WTC11 (cell line): ENCODE results near the gene CEBPE.

Experiments used
- FOXP1 ChIP-seq: sonication (generic); formaldehyde crosslinking; IDR thresholded peaks from 2 replicates; pipeline ENCODE4 v1.8.0; 2022; ENCODE audit warnings: missing genetic modification reagents, mild to moderate bottlenecking, moderate library complexity, borderline replicate concordance
- IRF2 ChIP-seq: sonication (generic); formaldehyde crosslinking; IDR thresholded peaks from 2 replicates; pipeline ENCODE4 v1.8.0; 2022; ENCODE audit warnings: low read depth, missing genetic modification reagents, borderline replicate concordance
- NR2C2 ChIP-seq: sonication (generic); formaldehyde crosslinking; IDR thresholded peaks from 2 replicates; pipeline ENCODE4 v1.8.0; 2022; ENCODE audit warnings: mild to moderate bottlenecking, missing genetic modification reagents
- SMAD3 ChIP-seq: sonication (generic); formaldehyde crosslinking; IDR thresholded peaks from 2 replicates; pipeline ENCODE4 v1.8.0; 2022; ENCODE audit warnings: missing genetic modification reagents, mild to moderate bottlenecking, borderline replicate concordance
- TCF7 ChIP-seq: sonication (generic); formaldehyde crosslinking; IDR thresholded peaks from 2 replicates; pipeline ENCODE4 v1.8.0; 2022; ENCODE audit warnings: mild to moderate bottlenecking, low read depth, missing genetic modification reagents, moderate library complexity
- ZBTB21 ChIP-seq: sonication (generic); formaldehyde crosslinking; IDR thresholded peaks from 2 replicates; pipeline ENCODE4 v1.8.1; 2023; ENCODE audit warnings: mild to moderate bottlenecking, missing genetic modification reagents, borderline replicate concordance
- TF ChIP-seq, protein P1 (sequence below): fragments of 200-600 bp; IDR thresholded peaks from 2 replicates; pipeline ENCODE4 v1.8.0; 2022; ENCODE audit warnings: antibody characterized with exemption
- TF ChIP-seq, protein P2 (sequence below): sonication (generic); formaldehyde crosslinking; IDR thresholded peaks from 2 replicates; pipeline ENCODE4 v1.8.1; 2022; ENCODE audit warnings: missing genetic modification reagents, borderline replicate concordance
- TF ChIP-seq, protein P3 (sequence below): sonication (generic); formaldehyde crosslinking; IDR thresholded peaks from 2 replicates; pipeline ENCODE4 v1.8.1; 2022; ENCODE audit warnings: low read depth, missing genetic modification reagents, borderline replicate concordance

DNA sequence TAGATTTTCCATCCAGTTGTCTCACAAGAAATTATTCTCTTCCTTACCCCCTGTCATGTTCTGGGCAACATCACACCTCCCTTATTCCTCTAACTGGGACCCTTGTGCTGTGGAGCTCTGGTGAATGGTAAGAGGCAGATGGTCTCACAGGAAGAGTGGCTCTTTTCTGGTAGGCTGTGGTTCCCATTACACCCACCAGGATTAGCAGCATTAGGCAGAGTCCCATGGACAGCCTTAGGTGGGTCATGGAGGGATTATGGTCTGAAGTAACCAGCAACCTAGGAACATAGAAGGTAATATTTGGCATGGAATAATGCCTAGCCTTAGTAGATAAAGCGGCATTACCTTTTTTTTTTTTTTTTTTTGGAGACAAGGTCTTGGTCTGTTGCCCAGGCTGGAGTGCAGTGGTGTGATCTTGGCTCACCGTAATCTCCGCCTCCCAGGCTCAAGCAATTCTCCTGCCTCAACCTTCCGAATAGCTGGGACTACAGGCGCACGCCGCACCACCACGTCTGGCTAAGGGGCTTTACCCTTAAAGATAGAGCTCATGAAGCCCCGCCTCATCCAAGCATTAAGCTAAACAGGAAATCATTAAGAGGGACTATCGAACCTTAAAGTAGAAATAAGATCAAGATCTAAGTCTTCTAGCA lies 19.7 kb downstream of the CEBPE start:
- TF ChIP-seq, protein P1, sequence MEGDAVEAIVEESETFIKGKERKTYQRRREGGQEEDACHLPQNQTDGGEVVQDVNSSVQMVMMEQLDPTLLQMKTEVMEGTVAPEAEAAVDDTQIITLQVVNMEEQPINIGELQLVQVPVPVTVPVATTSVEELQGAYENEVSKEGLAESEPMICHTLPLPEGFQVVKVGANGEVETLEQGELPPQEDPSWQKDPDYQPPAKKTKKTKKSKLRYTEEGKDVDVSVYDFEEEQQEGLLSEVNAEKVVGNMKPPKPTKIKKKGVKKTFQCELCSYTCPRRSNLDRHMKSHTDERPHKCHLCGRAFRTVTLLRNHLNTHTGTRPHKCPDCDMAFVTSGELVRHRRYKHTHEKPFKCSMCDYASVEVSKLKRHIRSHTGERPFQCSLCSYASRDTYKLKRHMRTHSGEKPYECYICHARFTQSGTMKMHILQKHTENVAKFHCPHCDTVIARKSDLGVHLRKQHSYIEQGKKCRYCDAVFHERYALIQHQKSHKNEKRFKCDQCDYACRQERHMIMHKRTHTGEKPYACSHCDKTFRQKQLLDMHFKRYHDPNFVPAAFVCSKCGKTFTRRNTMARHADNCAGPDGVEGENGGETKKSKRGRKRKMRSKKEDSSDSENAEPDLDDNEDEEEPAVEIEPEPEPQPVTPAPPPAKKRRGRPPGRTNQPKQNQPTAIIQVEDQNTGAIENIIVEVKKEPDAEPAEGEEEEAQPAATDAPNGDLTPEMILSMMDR: no peak
- TF ChIP-seq SMAD3 (CRISPR knock-in tag): no peak
- no peak for TF ChIP-seq FOXP1 (CRISPR knock-in tag)
- TF ChIP-seq TCF7 (CRISPR knock-in tag): no peak
- TF ChIP-seq NR2C2: no peak
- TF ChIP-seq, protein P2, sequence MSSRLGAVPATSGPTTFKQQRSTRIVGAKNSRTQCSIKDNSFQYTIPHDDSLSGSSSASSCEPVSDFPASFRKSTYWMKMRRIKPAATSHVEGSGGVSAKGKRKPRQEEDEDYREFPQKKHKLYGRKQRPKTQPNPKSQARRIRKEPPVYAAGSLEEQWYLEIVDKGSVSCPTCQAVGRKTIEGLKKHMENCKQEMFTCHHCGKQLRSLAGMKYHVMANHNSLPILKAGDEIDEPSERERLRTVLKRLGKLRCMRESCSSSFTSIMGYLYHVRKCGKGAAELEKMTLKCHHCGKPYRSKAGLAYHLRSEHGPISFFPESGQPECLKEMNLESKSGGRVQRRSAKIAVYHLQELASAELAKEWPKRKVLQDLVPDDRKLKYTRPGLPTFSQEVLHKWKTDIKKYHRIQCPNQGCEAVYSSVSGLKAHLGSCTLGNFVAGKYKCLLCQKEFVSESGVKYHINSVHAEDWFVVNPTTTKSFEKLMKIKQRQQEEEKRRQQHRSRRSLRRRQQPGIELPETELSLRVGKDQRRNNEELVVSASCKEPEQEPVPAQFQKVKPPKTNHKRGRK (CRISPR knock-in tag): no peak
- TF ChIP-seq IRF2 (CRISPR knock-in tag): no peak
- TF ChIP-seq, protein P3, sequence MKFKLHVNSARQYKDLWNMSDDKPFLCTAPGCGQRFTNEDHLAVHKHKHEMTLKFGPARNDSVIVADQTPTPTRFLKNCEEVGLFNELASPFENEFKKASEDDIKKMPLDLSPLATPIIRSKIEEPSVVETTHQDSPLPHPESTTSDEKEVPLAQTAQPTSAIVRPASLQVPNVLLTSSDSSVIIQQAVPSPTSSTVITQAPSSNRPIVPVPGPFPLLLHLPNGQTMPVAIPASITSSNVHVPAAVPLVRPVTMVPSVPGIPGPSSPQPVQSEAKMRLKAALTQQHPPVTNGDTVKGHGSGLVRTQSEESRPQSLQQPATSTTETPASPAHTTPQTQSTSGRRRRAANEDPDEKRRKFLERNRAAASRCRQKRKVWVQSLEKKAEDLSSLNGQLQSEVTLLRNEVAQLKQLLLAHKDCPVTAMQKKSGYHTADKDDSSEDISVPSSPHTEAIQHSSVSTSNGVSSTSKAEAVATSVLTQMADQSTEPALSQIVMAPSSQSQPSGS (CRISPR knock-in tag): no peak
- no peak for TF ChIP-seq ZBTB21 (CRISPR knock-in tag)
